SU-DHL-6 (cell line): ENCODE results near the gene TIPRL.

Source experiments
- H2AFZ ChIP-seq: fragments of 200-600 bp; sonication (generic); 2 replicates; pipeline ENCODE4 v1.6.1; 2014; ENCODE audit warnings: low read depth, mild to moderate bottlenecking, moderate library complexity, mixed read lengths, antibody characterized with exemption, low read length; ENCODE audit not compliant: severe bottlenecking
- H3F3A ChIP-seq: fragments of 200-600 bp; shearing (Covaris generic); 2 replicates; pipeline ENCODE4 v1.6.0; 2016; ENCODE audit warnings: antibody characterized with exemption, mild to moderate bottlenecking; ENCODE audit not compliant: insufficient read depth
- H3K27ac ChIP-seq: fragments of 200-600 bp; sonication (generic); 2 replicates; pipeline ENCODE4 v1.5.1; 2016; ENCODE audit warnings: low read depth, mild to moderate bottlenecking, low read length, moderate library complexity, mixed read lengths
- H3K27me3 ChIP-seq: fragments of 200-600 bp; sonication (generic), shearing (Covaris generic); 2 replicates; pipeline ENCODE4 v1.6.0; 2014; ENCODE audit warnings: mild to moderate bottlenecking, low read length
- H3K36me3 ChIP-seq: fragments of 200-600 bp; sonication (generic); 2 replicates; pipeline ENCODE4 v1.6.1; 2014; ENCODE audit warnings: mild to moderate bottlenecking, low read length, mixed read lengths
- H3K4me2 ChIP-seq: fragments of 300-600, 200-600 bp; shearing (Covaris generic), sonication (generic); 2 replicates; pipeline ENCODE4 v1.6.0; 2014; ENCODE audit warnings: low read length, low read depth, mild to moderate bottlenecking; ENCODE audit not compliant: poor library complexity, severe bottlenecking
- H3K4me3 ChIP-seq: fragments of 200-600 bp; sonication (generic); 2 replicates; pipeline ENCODE4 v1.5.1; 2014; ENCODE audit warnings: antibody characterized with exemption, low read length, mild to moderate bottlenecking, mixed read lengths; ENCODE audit not compliant: insufficient read depth, poor library complexity, severe bottlenecking
- H3K79me2 ChIP-seq: fragments of 200-600 bp; sonication (generic); 2 replicates; pipeline ENCODE4 v1.6.1; 2014; ENCODE audit warnings: mild to moderate bottlenecking, low read length, moderate library complexity; ENCODE audit not compliant: insufficient read depth
- H3K9ac ChIP-seq: fragments of 200-600 bp; sonication (generic); 2 replicates; pipeline ENCODE4 v1.7.0; 2014; ENCODE audit warnings: mild to moderate bottlenecking, low read length
- H3K9me2 ChIP-seq: fragments of 200-600 bp; sonication (generic); replicated peaks from 2 replicates; pipeline ENCODE4 v1.6.1; 2014; ENCODE audit warnings: low read length; ENCODE audit not compliant: insufficient read depth
- H3K9me3 ChIP-seq: fragments of 200-600 bp; sonication (generic); 2 replicates; pipeline ENCODE4 v1.6.1; 2014; ENCODE audit warnings: low read length, mixed read lengths; ENCODE audit not compliant: insufficient read depth
- H4K20me1 ChIP-seq: fragments of 200-600 bp; sonication (generic); 2 replicates; pipeline ENCODE4 v1.6.1; 2014; ENCODE audit warnings: low read depth, mild to moderate bottlenecking, antibody characterized with exemption, low read length, moderate library complexity, mixed read lengths
- CTCF ChIP-seq: fragments of 200-600 bp; sonication (generic); IDR thresholded peaks from one replicate; pipeline ENCODE4 v1.5.1; 2017; ENCODE audit warnings: antibody characterized with exemption, mild to moderate bottlenecking, low read length, moderate library complexity; ENCODE audit not compliant: insufficient read depth, poor library complexity, severe bottlenecking
- EZH2phosphoT487 ChIP-seq: fragments of 200-600 bp; sonication (generic), shearing (Covaris generic); conservative IDR thresholded peaks from 2 replicates; pipeline ENCODE4 v1.6.1; 2018; ENCODE audit warnings: mild to moderate bottlenecking, antibody characterized with exemption, low read length, moderate library complexity, mixed read lengths

TIPRL gene

GRCh38 chr1:168223681-168224540, 45.1 kb downstream of the TIPRL start:
- Histone ChIP-seq H3K27me3 (no peaks in the 10 kb centered on the region), H4K20me1 (no peaks in the 10 kb centered on the region), H3K79me2 (peaks cover 30% of the 10 kb centered on the region), H3K9me3 (no peaks in the 10 kb centered on the region), H2AFZ (no peak overlapping the region), H3K36me3 (no peaks in the 10 kb centered on the region), H3K9me2 (no peaks in the 10 kb centered on the region), H3F3A (no peaks in the 10 kb centered on the region), H3K9ac (no peak overlapping the region), H3K4me2 (no peak overlapping the region), H3K27ac (no peak overlapping the region), H3K4me3 (no peak overlapping the region)
- TF ChIP-seq EZH2phosphoT487: no peak
- TF ChIP-seq CTCF: no peak

- Histone ChIP-seq H3K9me2 (no peaks in the 10 kb centered on the region), H3K4me3 (peak overlapping the region; percentile 92), H3F3A (no peaks in the 10 kb centered on the region), H3K27me3 (no peaks in the 10 kb centered on the region), H3K4me2 (peak overlapping the region; percentile 77), H3K27ac (no peak overlapping the region), H3K36me3 (no peaks in the 10 kb centered on the region), H3K9ac (peak overlapping the region; percentile 91), H4K20me1 (no peaks in the 10 kb centered on the region), H2AFZ (peak overlapping the region; percentile 97), H3K9me3 (no peaks in the 10 kb centered on the region), H3K79me2 (peaks cover 41% of the 10 kb centered on the region)
- TF ChIP-seq EZH2phosphoT487: no peak
- no peak for TF ChIP-seq CTCF
Observed at GRCh38 chr1:168224991-168225390, 46.2 kb downstream of the TIPRL start.

- Histone ChIP-seq H3K4me2 (peak within 1 kb of the TSS; percentile 77), H3K4me3 (peak within 1 kb of the TSS; percentile 92), H2AFZ (peak within 1 kb of the TSS; percentile 97), H3K9me3 (no peaks in the 10 kb centered on the region), H3K36me3 (no peaks in the 10 kb centered on the region), H3K27me3 (no peaks in the 10 kb centered on the region), H3K27ac (peak within 1 kb of the TSS; percentile 53), H3K9ac (peak within 1 kb of the TSS; percentile 91), H3K9me2 (no peaks in the 10 kb centered on the region), H3F3A (no peaks in the 10 kb centered on the region), H3K79me2 (peaks cover 46% of the 10 kb centered on the region), H4K20me1 (no peaks in the 10 kb centered on the region)
- TF ChIP-seq CTCF (no peak), EZH2phosphoT487 (no peak)
Observed at GRCh38 chr1:168225476-168226190, 46.9 kb downstream of the TIPRL start, which contains the start of gene SFT2D2. Gene SFT2D2, plus strand, starts transcription at chr1:168226004. Its CDS starts 76 bp downstream, at chr1:168226080.
